ENCODE measurements around the gene GUCY1A1. TPM values are rescaled to one million over a fixed set of nuclear protein-coding genes. Genes with fewer than 3 reads are reported as not detected.

The GUCY1A1 gene
- total RNA-seq, 6 experiments from 2014 or later, result 3.7 to 7.8 (median 6.5) TPM

- no peaks in the 10 kb centered on the region for H3K27me3 ChIP-seq
- 79% methylated on average over 2 of the region's 3 CpGs for WGBS (ENCODE audit: insufficient coverage, low coverage, low lambda C conversion rate, missing lambda C conversion rate)
- H3K9me3 ChIP-seq, result no peaks in the 10 kb centered on the region
- intact Hi-C loops (cut with DNase I), result no loop called here
- no peak overlapping the region for H3K4me3 ChIP-seq
- no peak overlapping the region for H3K27ac ChIP-seq
- TF ChIP-seq CTCF (IDR thresholded peaks at IDR 0.05) (no peak), POLR2A (IDR thresholded peaks at IDR 0.05) (no peak)
- ATAC-seq, result no peak
- no peak for DNase-seq
- no peaks in the 10 kb centered on the region for H3K4me1 ChIP-seq
- no peaks in the 10 kb centered on the region for H3K36me3 ChIP-seq
These were observed 75.8 kb downstream of the GUCY1A1 start for GRCh38 chr4:155742310-155743015.

GRCh38 chr4:155745984-155746383, 79.3 kb downstream of the GUCY1A1 start:
- TF ChIP-seq CTCF (IDR thresholded peaks at IDR 0.05), result no peak
- no peak for TF ChIP-seq POLR2A (IDR thresholded peaks at IDR 0.05)
- no peak overlapping the region for H3K27ac ChIP-seq
- H3K9me3 ChIP-seq, result no peaks in the 10 kb centered on the region
- no peaks in the 10 kb centered on the region for H3K4me1 ChIP-seq
- WGBS (ENCODE audit: insufficient coverage, low coverage, low lambda C conversion rate, missing lambda C conversion rate), result 60% methylated on average over 5 of the region's 5 CpGs
- no peaks in the 10 kb centered on the region for H3K36me3 ChIP-seq
- H3K27me3 ChIP-seq, result no peaks in the 10 kb centered on the region
- no peak overlapping the region for H3K4me3 ChIP-seq
- DNase-seq (no peak), ATAC-seq (peak in 1 of 4 donors; percentile 70)
- intact Hi-C loops (cut with DNase I), result no loop called here

GRCh38 chr4:155748039-155748438, 81.4 kb downstream of the GUCY1A1 start:
- Histone ChIP-seq H3K4me3 (no peak overlapping the region), H3K4me1 (no peaks in the 10 kb centered on the region), H3K9me3 (no peaks in the 10 kb centered on the region), H3K36me3 (no peaks in the 10 kb centered on the region), H3K27ac (no peak overlapping the region), H3K27me3 (no peaks in the 10 kb centered on the region)
- no peak for TF ChIP-seq POLR2A (IDR thresholded peaks at IDR 0.05)
- no peak for TF ChIP-seq CTCF (IDR thresholded peaks at IDR 0.05)
- 65% methylated on average over 2 of the region's 2 CpGs for WGBS (ENCODE audit: insufficient coverage, low coverage, low lambda C conversion rate, missing lambda C conversion rate)
- ATAC-seq, result no peak
- intact Hi-C loops (cut with DNase I), result no loop called here
- DNase-seq, result no peak

GRCh38 chr4:155749041-155749440, 82.4 kb downstream of the GUCY1A1 start:
- H3K36me3 ChIP-seq, result no peaks in the 10 kb centered on the region
- H3K27ac ChIP-seq, result no peak overlapping the region
- TF ChIP-seq CTCF (IDR thresholded peaks at IDR 0.05) (no peak), POLR2A (IDR thresholded peaks at IDR 0.05) (no peak)
- 67% methylated on average over 5 of the region's 5 CpGs for WGBS (ENCODE audit: insufficient coverage, low coverage, low lambda C conversion rate, missing lambda C conversion rate)
- H3K9me3 ChIP-seq, result no peaks in the 10 kb centered on the region
- no peaks in the 10 kb centered on the region for H3K4me1 ChIP-seq
- no peak overlapping the region for H3K4me3 ChIP-seq
- ATAC-seq (no peak), DNase-seq (no peak)
- intact Hi-C loops (cut with DNase I), result no loop called here
- H3K27me3 ChIP-seq, result no peaks in the 10 kb centered on the region

All from right lobe of liver (tissue), 6 donors.